ENCODE data around the gene SPAG6. TPM values are rescaled to one million over a fixed set of nuclear protein-coding genes. Genes with fewer than 3 reads are reported as not detected.

Gene SPAG6
- total RNA-seq, 1 experiment from 2014 or later = 0.74 TPM

DNA sequence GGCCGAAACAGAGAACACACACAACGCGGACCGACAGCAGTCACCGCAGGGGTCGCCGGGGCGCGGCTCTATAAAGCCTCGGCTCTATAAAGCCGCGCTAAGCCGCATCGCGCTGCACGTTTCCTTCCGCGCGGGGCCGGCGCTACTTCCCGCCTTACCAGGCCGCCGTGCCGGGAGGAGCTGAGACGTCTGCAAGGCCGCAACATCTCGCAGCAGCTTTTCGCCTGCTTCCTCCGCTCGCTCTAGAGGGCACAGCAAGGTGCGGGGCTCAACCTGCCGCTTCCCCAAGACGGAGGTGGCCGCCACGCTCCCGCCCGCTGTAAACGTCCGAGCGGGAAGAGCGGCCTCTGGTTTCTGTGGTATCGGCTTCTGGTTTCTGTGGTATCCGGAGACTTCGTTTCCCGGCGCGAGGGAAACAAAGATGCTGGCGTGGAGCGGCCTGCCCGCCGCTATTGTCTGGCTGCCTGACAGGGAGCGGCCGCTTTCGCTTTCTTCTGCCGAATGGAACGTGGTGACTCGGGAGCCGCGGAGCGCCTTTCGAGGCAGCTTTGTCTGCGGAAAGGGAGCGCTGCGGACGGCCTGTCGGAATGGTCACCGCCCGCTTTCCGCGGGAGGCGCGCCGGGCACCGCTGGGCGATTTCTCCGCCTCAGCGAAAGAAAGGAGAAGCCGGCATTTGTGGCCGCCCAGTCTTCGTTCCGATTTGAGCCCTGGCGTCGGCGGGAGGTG, 91.8 kb downstream of the SPAG6 start (continued):
- TF ChIP-seq, protein P1, sequence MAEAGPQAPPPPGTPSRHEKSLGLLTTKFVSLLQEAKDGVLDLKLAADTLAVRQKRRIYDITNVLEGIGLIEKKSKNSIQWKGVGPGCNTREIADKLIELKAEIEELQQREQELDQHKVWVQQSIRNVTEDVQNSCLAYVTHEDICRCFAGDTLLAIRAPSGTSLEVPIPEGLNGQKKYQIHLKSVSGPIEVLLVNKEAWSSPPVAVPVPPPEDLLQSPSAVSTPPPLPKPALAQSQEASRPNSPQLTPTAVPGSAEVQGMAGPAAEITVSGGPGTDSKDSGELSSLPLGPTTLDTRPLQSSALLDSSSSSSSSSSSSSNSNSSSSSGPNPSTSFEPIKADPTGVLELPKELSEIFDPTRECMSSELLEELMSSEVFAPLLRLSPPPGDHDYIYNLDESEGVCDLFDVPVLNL (CRISPR knock-in tag; IDR thresholded peaks at IDR 0.05; ENCODE audit: borderline replicate concordance, low read depth) = peak; percentile 45; the same call in 1 of the 2 replicates
- TF ChIP-seq, protein P2, sequence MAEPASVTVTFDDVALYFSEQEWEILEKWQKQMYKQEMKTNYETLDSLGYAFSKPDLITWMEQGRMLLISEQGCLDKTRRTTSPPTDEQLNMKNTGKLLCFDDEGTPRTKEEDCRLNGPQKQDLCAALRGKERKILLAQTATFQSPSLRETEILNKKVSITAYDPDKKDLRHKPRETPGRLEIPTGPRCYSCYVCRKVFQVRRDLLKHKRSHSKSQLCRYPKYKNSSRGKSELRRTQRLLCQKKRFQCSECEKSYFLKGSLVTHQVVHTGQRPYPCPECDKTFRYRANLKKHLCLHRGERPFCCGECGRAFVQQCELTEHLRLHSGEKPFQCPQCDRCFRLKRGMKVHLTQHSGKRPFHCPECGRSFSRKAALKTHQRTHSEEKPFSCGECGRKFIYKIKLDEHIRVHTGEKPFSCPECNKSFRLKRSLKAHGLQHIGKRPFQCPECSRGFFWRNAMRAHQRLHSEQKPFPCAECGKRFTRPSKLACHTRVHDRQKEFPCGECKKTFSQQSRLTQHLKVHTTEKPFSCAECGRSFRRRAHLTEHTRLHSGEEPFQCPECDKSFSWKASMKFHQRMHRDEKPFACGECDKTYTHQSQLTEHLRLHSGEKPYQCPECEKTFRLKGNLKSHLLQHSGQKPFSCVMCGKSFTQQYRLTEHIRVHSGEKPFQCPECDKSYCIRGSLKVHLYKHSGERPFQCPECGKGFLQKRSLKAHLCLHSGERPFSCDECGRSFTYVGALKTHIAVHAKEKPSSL (CRISPR knock-in tag; conservative IDR thresholded peaks at IDR 0.05) = no peak
- TF ChIP-seq, protein P3, sequence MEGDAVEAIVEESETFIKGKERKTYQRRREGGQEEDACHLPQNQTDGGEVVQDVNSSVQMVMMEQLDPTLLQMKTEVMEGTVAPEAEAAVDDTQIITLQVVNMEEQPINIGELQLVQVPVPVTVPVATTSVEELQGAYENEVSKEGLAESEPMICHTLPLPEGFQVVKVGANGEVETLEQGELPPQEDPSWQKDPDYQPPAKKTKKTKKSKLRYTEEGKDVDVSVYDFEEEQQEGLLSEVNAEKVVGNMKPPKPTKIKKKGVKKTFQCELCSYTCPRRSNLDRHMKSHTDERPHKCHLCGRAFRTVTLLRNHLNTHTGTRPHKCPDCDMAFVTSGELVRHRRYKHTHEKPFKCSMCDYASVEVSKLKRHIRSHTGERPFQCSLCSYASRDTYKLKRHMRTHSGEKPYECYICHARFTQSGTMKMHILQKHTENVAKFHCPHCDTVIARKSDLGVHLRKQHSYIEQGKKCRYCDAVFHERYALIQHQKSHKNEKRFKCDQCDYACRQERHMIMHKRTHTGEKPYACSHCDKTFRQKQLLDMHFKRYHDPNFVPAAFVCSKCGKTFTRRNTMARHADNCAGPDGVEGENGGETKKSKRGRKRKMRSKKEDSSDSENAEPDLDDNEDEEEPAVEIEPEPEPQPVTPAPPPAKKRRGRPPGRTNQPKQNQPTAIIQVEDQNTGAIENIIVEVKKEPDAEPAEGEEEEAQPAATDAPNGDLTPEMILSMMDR (IDR thresholded peaks at IDR 0.05) = no peak
- TF ChIP-seq CREM (CRISPR knock-in tag; IDR thresholded peaks at IDR 0.05) = no peak; the same call in 1 of the 2 replicates
- peak; percentile 96 for TF ChIP-seq TP53 (CRISPR knock-in tag; IDR thresholded peaks at IDR 0.05)
- TF ChIP-seq, protein P4, sequence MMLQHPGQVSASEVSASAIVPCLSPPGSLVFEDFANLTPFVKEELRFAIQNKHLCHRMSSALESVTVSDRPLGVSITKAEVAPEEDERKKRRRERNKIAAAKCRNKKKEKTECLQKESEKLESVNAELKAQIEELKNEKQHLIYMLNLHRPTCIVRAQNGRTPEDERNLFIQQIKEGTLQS (CRISPR knock-in tag; conservative IDR thresholded peaks at IDR 0.05) = no peak
- TF ChIP-seq, protein P5, sequence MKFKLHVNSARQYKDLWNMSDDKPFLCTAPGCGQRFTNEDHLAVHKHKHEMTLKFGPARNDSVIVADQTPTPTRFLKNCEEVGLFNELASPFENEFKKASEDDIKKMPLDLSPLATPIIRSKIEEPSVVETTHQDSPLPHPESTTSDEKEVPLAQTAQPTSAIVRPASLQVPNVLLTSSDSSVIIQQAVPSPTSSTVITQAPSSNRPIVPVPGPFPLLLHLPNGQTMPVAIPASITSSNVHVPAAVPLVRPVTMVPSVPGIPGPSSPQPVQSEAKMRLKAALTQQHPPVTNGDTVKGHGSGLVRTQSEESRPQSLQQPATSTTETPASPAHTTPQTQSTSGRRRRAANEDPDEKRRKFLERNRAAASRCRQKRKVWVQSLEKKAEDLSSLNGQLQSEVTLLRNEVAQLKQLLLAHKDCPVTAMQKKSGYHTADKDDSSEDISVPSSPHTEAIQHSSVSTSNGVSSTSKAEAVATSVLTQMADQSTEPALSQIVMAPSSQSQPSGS (CRISPR knock-in tag; IDR thresholded peaks at IDR 0.05; ENCODE audit: borderline replicate concordance, low read depth) = peak; percentile 63; the same call in 1 of the 2 replicates
- TF ChIP-seq, protein P6, sequence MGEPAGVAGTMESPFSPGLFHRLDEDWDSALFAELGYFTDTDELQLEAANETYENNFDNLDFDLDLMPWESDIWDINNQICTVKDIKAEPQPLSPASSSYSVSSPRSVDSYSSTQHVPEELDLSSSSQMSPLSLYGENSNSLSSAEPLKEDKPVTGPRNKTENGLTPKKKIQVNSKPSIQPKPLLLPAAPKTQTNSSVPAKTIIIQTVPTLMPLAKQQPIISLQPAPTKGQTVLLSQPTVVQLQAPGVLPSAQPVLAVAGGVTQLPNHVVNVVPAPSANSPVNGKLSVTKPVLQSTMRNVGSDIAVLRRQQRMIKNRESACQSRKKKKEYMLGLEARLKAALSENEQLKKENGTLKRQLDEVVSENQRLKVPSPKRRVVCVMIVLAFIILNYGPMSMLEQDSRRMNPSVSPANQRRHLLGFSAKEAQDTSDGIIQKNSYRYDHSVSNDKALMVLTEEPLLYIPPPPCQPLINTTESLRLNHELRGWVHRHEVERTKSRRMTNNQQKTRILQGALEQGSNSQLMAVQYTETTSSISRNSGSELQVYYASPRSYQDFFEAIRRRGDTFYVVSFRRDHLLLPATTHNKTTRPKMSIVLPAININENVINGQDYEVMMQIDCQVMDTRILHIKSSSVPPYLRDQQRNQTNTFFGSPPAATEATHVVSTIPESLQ (CRISPR knock-in tag; IDR thresholded peaks at IDR 0.05) = no peak
- TF ChIP-seq, protein P7, sequence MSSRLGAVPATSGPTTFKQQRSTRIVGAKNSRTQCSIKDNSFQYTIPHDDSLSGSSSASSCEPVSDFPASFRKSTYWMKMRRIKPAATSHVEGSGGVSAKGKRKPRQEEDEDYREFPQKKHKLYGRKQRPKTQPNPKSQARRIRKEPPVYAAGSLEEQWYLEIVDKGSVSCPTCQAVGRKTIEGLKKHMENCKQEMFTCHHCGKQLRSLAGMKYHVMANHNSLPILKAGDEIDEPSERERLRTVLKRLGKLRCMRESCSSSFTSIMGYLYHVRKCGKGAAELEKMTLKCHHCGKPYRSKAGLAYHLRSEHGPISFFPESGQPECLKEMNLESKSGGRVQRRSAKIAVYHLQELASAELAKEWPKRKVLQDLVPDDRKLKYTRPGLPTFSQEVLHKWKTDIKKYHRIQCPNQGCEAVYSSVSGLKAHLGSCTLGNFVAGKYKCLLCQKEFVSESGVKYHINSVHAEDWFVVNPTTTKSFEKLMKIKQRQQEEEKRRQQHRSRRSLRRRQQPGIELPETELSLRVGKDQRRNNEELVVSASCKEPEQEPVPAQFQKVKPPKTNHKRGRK (CRISPR knock-in tag; IDR thresholded peaks at IDR 0.05; ENCODE audit: borderline replicate concordance) = no peak
- TF ChIP-seq GABPB1 (CRISPR knock-in tag; IDR thresholded peaks at IDR 0.05) = no peak
- TF ChIP-seq, protein P8, sequence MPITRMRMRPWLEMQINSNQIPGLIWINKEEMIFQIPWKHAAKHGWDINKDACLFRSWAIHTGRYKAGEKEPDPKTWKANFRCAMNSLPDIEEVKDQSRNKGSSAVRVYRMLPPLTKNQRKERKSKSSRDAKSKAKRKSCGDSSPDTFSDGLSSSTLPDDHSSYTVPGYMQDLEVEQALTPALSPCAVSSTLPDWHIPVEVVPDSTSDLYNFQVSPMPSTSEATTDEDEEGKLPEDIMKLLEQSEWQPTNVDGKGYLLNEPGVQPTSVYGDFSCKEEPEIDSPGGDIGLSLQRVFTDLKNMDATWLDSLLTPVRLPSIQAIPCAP (CRISPR knock-in tag; IDR thresholded peaks at IDR 0.05) = peak; percentile 84
- peak; percentile 34; the same call in 1 of the 2 replicates for TF ChIP-seq NFYB (CRISPR knock-in tag; conservative IDR thresholded peaks at IDR 0.05; ENCODE audit: low read depth)
- TF ChIP-seq, protein P9, sequence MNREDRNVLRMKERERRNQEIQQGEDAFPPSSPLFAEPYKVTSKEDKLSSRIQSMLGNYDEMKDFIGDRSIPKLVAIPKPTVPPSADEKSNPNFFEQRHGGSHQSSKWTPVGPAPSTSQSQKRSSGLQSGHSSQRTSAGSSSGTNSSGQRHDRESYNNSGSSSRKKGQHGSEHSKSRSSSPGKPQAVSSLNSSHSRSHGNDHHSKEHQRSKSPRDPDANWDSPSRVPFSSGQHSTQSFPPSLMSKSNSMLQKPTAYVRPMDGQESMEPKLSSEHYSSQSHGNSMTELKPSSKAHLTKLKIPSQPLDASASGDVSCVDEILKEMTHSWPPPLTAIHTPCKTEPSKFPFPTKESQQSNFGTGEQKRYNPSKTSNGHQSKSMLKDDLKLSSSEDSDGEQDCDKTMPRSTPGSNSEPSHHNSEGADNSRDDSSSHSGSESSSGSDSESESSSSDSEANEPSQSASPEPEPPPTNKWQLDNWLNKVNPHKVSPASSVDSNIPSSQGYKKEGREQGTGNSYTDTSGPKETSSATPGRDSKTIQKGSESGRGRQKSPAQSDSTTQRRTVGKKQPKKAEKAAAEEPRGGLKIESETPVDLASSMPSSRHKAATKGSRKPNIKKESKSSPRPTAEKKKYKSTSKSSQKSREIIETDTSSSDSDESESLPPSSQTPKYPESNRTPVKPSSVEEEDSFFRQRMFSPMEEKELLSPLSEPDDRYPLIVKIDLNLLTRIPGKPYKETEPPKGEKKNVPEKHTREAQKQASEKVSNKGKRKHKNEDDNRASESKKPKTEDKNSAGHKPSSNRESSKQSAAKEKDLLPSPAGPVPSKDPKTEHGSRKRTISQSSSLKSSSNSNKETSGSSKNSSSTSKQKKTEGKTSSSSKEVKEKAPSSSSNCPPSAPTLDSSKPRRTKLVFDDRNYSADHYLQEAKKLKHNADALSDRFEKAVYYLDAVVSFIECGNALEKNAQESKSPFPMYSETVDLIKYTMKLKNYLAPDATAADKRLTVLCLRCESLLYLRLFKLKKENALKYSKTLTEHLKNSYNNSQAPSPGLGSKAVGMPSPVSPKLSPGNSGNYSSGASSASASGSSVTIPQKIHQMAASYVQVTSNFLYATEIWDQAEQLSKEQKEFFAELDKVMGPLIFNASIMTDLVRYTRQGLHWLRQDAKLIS (CRISPR knock-in tag; IDR thresholded peaks at IDR 0.05; ENCODE audit: borderline replicate concordance) = no peak
- TF ChIP-seq, protein P10, sequence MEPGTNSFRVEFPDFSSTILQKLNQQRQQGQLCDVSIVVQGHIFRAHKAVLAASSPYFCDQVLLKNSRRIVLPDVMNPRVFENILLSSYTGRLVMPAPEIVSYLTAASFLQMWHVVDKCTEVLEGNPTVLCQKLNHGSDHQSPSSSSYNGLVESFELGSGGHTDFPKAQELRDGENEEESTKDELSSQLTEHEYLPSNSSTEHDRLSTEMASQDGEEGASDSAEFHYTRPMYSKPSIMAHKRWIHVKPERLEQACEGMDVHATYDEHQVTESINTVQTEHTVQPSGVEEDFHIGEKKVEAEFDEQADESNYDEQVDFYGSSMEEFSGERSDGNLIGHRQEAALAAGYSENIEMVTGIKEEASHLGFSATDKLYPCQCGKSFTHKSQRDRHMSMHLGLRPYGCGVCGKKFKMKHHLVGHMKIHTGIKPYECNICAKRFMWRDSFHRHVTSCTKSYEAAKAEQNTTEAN (CRISPR knock-in tag; IDR thresholded peaks at IDR 0.05) = peak; percentile 83; the same call in 1 of the 2 replicates
- TF ChIP-seq ZNF232 (CRISPR knock-in tag; IDR thresholded peaks at IDR 0.05) = peak; percentile 90
- peak; percentile 94 for TF ChIP-seq NR3C1 (CRISPR knock-in tag; conservative IDR thresholded peaks at IDR 0.05; ENCODE audit: low read depth)
- TF ChIP-seq, protein P11, sequence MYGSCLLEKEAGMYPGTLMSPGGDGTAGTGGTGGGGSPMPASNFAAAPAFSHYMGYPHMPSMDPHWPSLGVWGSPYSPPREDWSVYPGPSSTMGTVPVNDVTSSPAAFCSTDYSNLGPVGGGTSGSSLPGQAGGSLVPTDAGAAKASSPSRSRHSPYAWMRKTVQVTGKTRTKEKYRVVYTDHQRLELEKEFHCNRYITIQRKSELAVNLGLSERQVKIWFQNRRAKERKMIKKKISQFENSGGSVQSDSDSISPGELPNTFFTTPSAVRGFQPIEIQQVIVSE (CRISPR knock-in tag; IDR thresholded peaks at IDR 0.05; ENCODE audit: borderline replicate concordance) = no peak
- no peak for TF ChIP-seq IRF2 (CRISPR knock-in tag; IDR thresholded peaks at IDR 0.05; ENCODE audit: borderline replicate concordance, low read depth)
- 0 out of 2 replicates have a peak, but pooled peaks have one; percentile 4 for TF ChIP-seq ATF1 (CRISPR knock-in tag; IDR thresholded peaks at IDR 0.05)

Data from WTC11 (cell line).